Keratinocyte (primary cell): ENCODE measurements around the gene YPEL3.

ENCODE experiments used
- CTCF ChIP-seq, 3 experiments: IDR thresholded peaks in 1 of 3; conservative IDR thresholded peaks in 1 of 3; optimal IDR thresholded peaks in 1 of 3; 2 replicates in 2 of 3; 3 replicates in 1 of 3; pipeline versions ENCODE3 to v1.5.1; 2011; ENCODE audit warnings: low read length in 3 of 3, mild to moderate bottlenecking in 3 of 3, moderate library complexity in 2 of 3, control low read depth in 1 of 3, inconsistent platforms in 1 of 3; ENCODE audit not compliant: insufficient read depth in 2 of 3; ENCODE audit errors: extremely low read depth in 1 of 3
- EZH2 ChIP-seq: IDR thresholded peaks from one replicate; pipeline ENCODE4 v1.6.1; 2012; ENCODE audit warnings: inconsistent platforms, mild to moderate bottlenecking, low read length, moderate library complexity

GRCh38 chr16:30063278-30063892, 32.6 kb downstream of the YPEL3 start:
- no peak for TF ChIP-seq CTCF (optimal IDR thresholded peaks at IDR 0.05 in 1 of 3, IDR thresholded peaks at IDR 0.05 in 1 of 3, conservative IDR thresholded peaks at IDR 0.05 in 1 of 3; ENCODE audit: extremely low read depth in 1 of 3, insufficient read depth in 2 of 3, low read length in 3 of 3)
- no peak for TF ChIP-seq EZH2
